A673 (cell line): ENCODE data around the gene SLC35A1.

Source experiments
- EZH2 ChIP-seq: fragments of 200-600 bp; sonication (generic); IDR thresholded peaks from 2 replicates; pipeline ENCODE4 v1.6.1; 2017; ENCODE audit warnings: borderline replicate concordance, low read depth, mild to moderate bottlenecking, mixed read lengths, antibody characterized with exemption, low read length; ENCODE audit not compliant: poor library complexity, severe bottlenecking
- TF ChIP-seq, protein P1 (sequence below): fragments of 300-800, 200-600 bp; sonication (generic); conservative IDR thresholded peaks from 2 replicates; pipeline ENCODE4 v1.5.1; 2017; ENCODE audit warnings: low read depth, mild to moderate bottlenecking, antibody characterized with exemption, low read length, moderate library complexity, mixed read lengths

GRCh38 chr6:87487555-87487954, 14.8 kb downstream of the SLC35A1 start:
- TF ChIP-seq, protein P1, sequence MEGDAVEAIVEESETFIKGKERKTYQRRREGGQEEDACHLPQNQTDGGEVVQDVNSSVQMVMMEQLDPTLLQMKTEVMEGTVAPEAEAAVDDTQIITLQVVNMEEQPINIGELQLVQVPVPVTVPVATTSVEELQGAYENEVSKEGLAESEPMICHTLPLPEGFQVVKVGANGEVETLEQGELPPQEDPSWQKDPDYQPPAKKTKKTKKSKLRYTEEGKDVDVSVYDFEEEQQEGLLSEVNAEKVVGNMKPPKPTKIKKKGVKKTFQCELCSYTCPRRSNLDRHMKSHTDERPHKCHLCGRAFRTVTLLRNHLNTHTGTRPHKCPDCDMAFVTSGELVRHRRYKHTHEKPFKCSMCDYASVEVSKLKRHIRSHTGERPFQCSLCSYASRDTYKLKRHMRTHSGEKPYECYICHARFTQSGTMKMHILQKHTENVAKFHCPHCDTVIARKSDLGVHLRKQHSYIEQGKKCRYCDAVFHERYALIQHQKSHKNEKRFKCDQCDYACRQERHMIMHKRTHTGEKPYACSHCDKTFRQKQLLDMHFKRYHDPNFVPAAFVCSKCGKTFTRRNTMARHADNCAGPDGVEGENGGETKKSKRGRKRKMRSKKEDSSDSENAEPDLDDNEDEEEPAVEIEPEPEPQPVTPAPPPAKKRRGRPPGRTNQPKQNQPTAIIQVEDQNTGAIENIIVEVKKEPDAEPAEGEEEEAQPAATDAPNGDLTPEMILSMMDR, result no peak
- TF ChIP-seq EZH2, result no peak
